Ishikawa (cell line): ENCODE measurements around the gene GUCY2F.

Experiments
- CEBPB ChIP-seq: IDR thresholded peaks from 2 replicates; pipeline ENCODE4 v1.6.1; 2012
- CREB1 ChIP-seq: IDR thresholded peaks from 2 replicates; pipeline ENCODE4 v1.6.1; 2012; ENCODE audit warnings: low read depth
- EGR1 ChIP-seq: IDR thresholded peaks from 2 replicates; pipeline ENCODE4 v1.6.1; 2012
- EP300 ChIP-seq: IDR thresholded peaks from 2 replicates; pipeline ENCODE4 v1.6.1; 2012; ENCODE audit warnings: borderline replicate concordance
- FOXM1 ChIP-seq: IDR thresholded peaks from 2 replicates; pipeline ENCODE4 v1.6.1; 2012; ENCODE audit warnings: low read depth, borderline replicate concordance
- RAD21 ChIP-seq: IDR thresholded peaks from 2 replicates; pipeline ENCODE4 v1.6.1; 2012; ENCODE audit warnings: low read depth
- REST ChIP-seq: IDR thresholded peaks from 2 replicates; pipeline ENCODE4 v1.6.1; 2012; ENCODE audit warnings: low read depth, mild to moderate bottlenecking
- TAF1 ChIP-seq: IDR thresholded peaks from 2 replicates; pipeline ENCODE4 v1.6.1; 2012; ENCODE audit warnings: low read depth, mild to moderate bottlenecking
- TEAD4 ChIP-seq: IDR thresholded peaks from 2 replicates; pipeline ENCODE4 v1.6.1; 2012
- YY1 ChIP-seq: IDR thresholded peaks from 2 replicates; pipeline ENCODE4 v1.6.1; 2012; ENCODE audit warnings: low read depth
- ZBTB7A ChIP-seq: IDR thresholded peaks from 2 replicates; pipeline ENCODE4 v1.6.1; 2012; ENCODE audit warnings: low read depth
- TF ChIP-seq, protein P1 (sequence below): IDR thresholded peaks from 2 replicates; pipeline ENCODE4 v1.6.1; 2012
- TF ChIP-seq, protein P2 (sequence below): IDR thresholded peaks from 2 replicates; pipeline ENCODE4 v1.6.1; 2012

DNA sequence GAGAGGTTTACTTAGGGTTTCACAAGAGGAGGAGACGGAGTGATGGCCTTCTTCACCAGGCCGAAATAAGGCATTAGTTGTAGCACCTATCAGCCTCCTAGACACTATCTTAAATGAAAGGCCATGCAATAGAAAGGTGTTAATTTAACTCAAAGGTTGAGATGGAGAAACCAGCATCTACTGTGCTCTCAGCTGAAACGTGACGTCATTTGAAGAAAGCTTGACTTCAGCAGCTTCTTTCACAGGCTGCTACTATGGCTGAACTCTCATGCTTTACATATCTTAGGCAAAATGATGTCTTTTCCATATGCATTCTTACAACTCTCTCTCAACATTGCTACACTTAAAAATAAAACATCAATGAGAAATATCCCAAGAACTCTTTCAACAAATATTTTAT is 99.6 kb downstream of the GUCY2F start:
- TF ChIP-seq ZBTB7A (no peak), EGR1 (no peak), FOXM1 (no peak), REST (no peak), RAD21 (no peak), EP300 (no peak), TAF1 (no peak), CEBPB (no peak), CREB1 (no peak), TEAD4 (no peak), YY1 (no peak)
- TF ChIP-seq, protein P1, sequence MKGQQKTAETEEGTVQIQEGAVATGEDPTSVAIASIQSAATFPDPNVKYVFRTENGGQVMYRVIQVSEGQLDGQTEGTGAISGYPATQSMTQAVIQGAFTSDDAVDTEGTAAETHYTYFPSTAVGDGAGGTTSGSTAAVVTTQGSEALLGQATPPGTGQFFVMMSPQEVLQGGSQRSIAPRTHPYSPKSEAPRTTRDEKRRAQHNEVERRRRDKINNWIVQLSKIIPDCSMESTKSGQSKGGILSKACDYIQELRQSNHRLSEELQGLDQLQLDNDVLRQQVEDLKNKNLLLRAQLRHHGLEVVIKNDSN = no peak
- TF ChIP-seq, protein P2, sequence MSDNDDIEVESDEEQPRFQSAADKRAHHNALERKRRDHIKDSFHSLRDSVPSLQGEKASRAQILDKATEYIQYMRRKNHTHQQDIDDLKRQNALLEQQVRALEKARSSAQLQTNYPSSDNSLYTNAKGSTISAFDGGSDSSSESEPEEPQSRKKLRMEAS = no peak
